Activated T-helper 1 cell treated with anti-CD3 and anti-CD28 coated beads, Interleukin-12 subunit alpha, Interleukin-12 subunit beta, Interleukin-2, Interleukin-4 antibody, amounts not matched to agents 30 ng/mL and 10 ng/mL and 1 ng/mL, durations not matched to agents 14 hours and 24 hours and 36 hours (primary cell): Measurements from ENCODE around the gene SSRP1. TPM values are rescaled to one million over a fixed set of nuclear protein-coding genes. Genes with fewer than 3 reads are reported as not detected.

ENCODE experiments used
- total RNA-seq: library from RNA; stranded (reverse); gene quantifications from 2 replicates; pipeline ENCODE4 v1.2.3, GENCODE V29; 2022

SSRP1 gene
- total RNA-seq, 1 donor from 2014 or later: 239 TPM

Other genes starting within 250 kb of the SSRP1 start
- not detected in 2 replicates for gene LRRC55, start 153.9 kb downstream of the SSRP1 start, total RNA-seq
- not detected in 2 replicates for gene APLNR, start 98.6 kb downstream of the SSRP1 start, total RNA-seq
- gene TNKS1BP1, start 10.9 kb downstream of the SSRP1 start, total RNA-seq: 22.1 and 24.3 TPM in 2 replicates
- gene P2RX3, start 2.5 kb upstream of the SSRP1 start, total RNA-seq: not detected in 2 replicates
- not detected in 2 replicates for gene PRG3, start 45.3 kb upstream of the SSRP1 start, total RNA-seq
- gene PRG2, start 54.8 kb upstream of the SSRP1 start, total RNA-seq: not detected in 2 replicates
- 181 and 184 TPM in 2 replicates for gene SLC43A3, start 91.2 kb upstream of the SSRP1 start, total RNA-seq
- 0.54 TPM in 1 of 2 replicates, not detected in the other for gene RTN4RL2, start 124.6 kb upstream of the SSRP1 start, total RNA-seq
- 29.1 and 30.3 TPM in 2 replicates for gene SLC43A1, start 179.8 kb upstream of the SSRP1 start, total RNA-seq
- 98.2 and 99.6 TPM in 2 replicates for gene TIMM10, start 194.9 kb upstream of the SSRP1 start, total RNA-seq
- gene SMTNL1, start 201.7 kb upstream of the SSRP1 start, total RNA-seq: not detected in 2 replicates
- gene UBE2L6, start 231.8 kb upstream of the SSRP1 start, total RNA-seq: 155 and 163 TPM in 2 replicates